ENCODE data around the gene LIN37. TPM values are rescaled to one million over a fixed set of nuclear protein-coding genes. Genes with fewer than 3 reads are reported as not detected.

LIN37 gene
- total and polyA plus RNA-seq, 2 of the 13 experiments (the other 11 are each of a cell fraction or from before 2014, with no cell fraction given): 6.3 to 8.7 TPM

GRCh38 chr19:35748106-35749020 lies at the start of gene LIN37 (continued):
- TF ChIP-seq, protein P1, sequence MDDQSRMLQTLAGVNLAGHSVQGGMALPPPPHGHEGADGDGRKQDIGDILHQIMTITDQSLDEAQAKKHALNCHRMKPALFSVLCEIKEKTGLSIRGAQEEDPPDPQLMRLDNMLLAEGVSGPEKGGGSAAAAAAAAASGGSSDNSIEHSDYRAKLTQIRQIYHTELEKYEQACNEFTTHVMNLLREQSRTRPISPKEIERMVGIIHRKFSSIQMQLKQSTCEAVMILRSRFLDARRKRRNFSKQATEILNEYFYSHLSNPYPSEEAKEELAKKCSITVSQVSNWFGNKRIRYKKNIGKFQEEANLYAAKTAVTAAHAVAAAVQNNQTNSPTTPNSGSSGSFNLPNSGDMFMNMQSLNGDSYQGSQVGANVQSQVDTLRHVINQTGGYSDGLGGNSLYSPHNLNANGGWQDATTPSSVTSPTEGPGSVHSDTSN (CRISPR knock-in tag; IDR thresholded peaks at IDR 0.05; ENCODE audit: borderline replicate concordance): peak; percentile 77; the same call in 1 of the 2 replicates
- TF ChIP-seq PRPF4 (IDR thresholded peaks at IDR 0.05; ENCODE audit: low read depth, low read length, poor library complexity, severe bottlenecking): no peak
- TF ChIP-seq PAXIP1 (CRISPR knock-in tag; conservative IDR thresholded peaks at IDR 0.05): peak; percentile 50
- peak; percentile 71; the same call in 1 of the 2 replicates for TF ChIP-seq MIXL1 (CRISPR knock-in tag; IDR thresholded peaks at IDR 0.05)
- no peak for TF ChIP-seq SP1 (IDR thresholded peaks at IDR 0.05)
- TF ChIP-seq SP1 (CRISPR knock-in tag; IDR thresholded peaks at IDR 0.05): peak; percentile 86
- TF ChIP-seq ZBTB37 (CRISPR knock-in tag; IDR thresholded peaks at IDR 0.05): no peak
- no peak for TF ChIP-seq PAX8 (CRISPR knock-in tag; IDR thresholded peaks at IDR 0.05; ENCODE audit: borderline replicate concordance)
- TF ChIP-seq SMAD3 (CRISPR knock-in tag; IDR thresholded peaks at IDR 0.05): peak; percentile 23; the same call in 1 of the 2 replicates
- TF ChIP-seq ZBTB20 (CRISPR knock-in tag; IDR thresholded peaks at IDR 0.05; ENCODE audit: borderline replicate concordance, low read depth): no peak
- TF ChIP-seq ZNF749 (CRISPR knock-in tag; IDR thresholded peaks at IDR 0.05; ENCODE audit: borderline replicate concordance): no peak
- TF ChIP-seq, protein P2, sequence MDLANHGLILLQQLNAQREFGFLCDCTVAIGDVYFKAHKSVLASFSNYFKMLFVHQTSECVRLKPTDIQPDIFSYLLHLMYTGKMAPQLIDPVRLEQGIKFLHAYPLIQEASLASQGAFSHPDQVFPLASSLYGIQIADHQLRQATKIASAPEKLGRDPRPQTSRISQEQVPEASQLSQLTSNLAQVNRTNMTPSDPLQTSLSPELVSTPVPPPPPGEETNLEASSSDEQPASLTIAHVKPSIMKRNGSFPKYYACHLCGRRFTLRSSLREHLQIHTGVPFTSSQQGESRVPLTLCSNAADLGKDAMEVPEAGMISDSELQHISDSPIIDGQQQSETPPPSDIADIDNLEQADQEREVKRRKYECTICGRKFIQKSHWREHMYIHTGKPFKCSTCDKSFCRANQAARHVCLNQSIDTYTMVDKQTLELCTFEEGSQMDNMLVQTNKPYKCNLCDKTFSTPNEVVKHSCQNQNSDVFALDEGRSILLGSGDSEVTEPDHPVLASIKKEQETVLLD (CRISPR knock-in tag; IDR thresholded peaks at IDR 0.05; ENCODE audit: low read depth): no peak
- TF ChIP-seq, protein P3, sequence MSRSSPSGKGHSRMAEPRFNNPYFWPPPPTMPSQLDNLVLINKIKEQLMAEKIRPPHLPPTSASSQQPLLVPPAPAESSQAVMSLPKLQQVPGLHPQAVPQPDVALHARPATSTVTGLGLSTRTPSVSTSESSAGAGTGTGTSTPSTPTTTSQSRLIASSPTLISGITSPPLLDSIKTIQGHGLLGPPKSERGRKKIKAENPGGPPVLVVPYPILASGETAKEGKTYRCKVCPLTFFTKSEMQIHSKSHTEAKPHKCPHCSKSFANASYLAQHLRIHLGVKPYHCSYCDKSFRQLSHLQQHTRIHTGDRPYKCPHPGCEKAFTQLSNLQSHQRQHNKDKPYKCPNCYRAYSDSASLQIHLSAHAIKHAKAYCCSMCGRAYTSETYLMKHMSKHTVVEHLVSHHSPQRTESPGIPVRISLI (CRISPR knock-in tag; IDR thresholded peaks at IDR 0.05; ENCODE audit: borderline replicate concordance): peak; percentile 35; the same call in 1 of the 2 replicates
